NCI-H2107 (cell line): ENCODE measurements around the gene CDC23.
"Not testable (repeated sequence)": the region's sequence is repeated elsewhere in the genome, so short reads cannot be mapped to it uniquely, and the experiment has no call there.

Experiments used
- DNase-seq: peaks from one replicate; lab custom pipeline; 2025; lab: John Stamatoyannopoulos, UW

Gene CDC23

GRCh38 chr5:138213161-138214029, at the start of gene CDC23:
TSS of gene CDC23 (minus strand) at chr5:138213323. CDS start at chr5:138213312, 11 bp downstream.
- peak; percentile 91 for DNase-seq

- DNase-seq: no peak
Measured at GRCh38 chr5:138258704-138259292, 45.7 kb upstream of the CDC23 start.

- no peak for DNase-seq
Measured at GRCh38 chr5:138257583-138257982, 44.5 kb upstream of the CDC23 start.

- no peak for DNase-seq
Measured at GRCh38 chr5:138252944-138253343, 39.8 kb upstream of the CDC23 start.

- not testable (repeated sequence) for DNase-seq
Measured at GRCh38 chr5:138247800-138248199, 34.7 kb upstream of the CDC23 start.

- no peak for DNase-seq
Measured at GRCh38 chr5:138246822-138247221, 33.7 kb upstream of the CDC23 start.

GRCh38 chr5:138246334-138246733, 33.2 kb upstream of the CDC23 start:
- no peak for DNase-seq

GRCh38 chr5:138245717-138246116, 32.6 kb upstream of the CDC23 start:
- no peak for DNase-seq

GRCh38 chr5:138243794-138244193, 30.7 kb upstream of the CDC23 start:
- DNase-seq: no peak

GRCh38 chr5:138241688-138242571, 28.8 kb upstream of the CDC23 start:
- DNase-seq: no peak

GRCh38 chr5:138240650-138241385, 27.7 kb upstream of the CDC23 start:
- no peak for DNase-seq

- DNase-seq: no peak
Measured at GRCh38 chr5:138238034-138238433, 24.9 kb upstream of the CDC23 start.

GRCh38 chr5:138234651-138235050, 21.5 kb upstream of the CDC23 start:
- no peak for DNase-seq

- DNase-seq: no peak
Measured at GRCh38 chr5:138233280-138233679, 20.2 kb upstream of the CDC23 start.

- DNase-seq: peak; percentile 2
Measured at GRCh38 chr5:138230981-138231589, 18.0 kb upstream of the CDC23 start.

- no peak for DNase-seq
Measured at GRCh38 chr5:138230261-138230660, 17.1 kb upstream of the CDC23 start.

- DNase-seq: no peak
Measured at GRCh38 chr5:138229387-138229786, 16.3 kb upstream of the CDC23 start.

- no peak for DNase-seq
Measured at GRCh38 chr5:138226910-138227309, 13.8 kb upstream of the CDC23 start.

- DNase-seq: no peak
Measured at GRCh38 chr5:138224712-138225111, 11.6 kb upstream of the CDC23 start.

GRCh38 chr5:138223532-138223931, 10.4 kb upstream of the CDC23 start:
- DNase-seq: no peak

- no peak for DNase-seq
Measured at GRCh38 chr5:138216799-138217198, 3.7 kb upstream of the CDC23 start.
